HG03064 (cell line): ENCODE measurements around the gene RGS6.

Source experiments
- ATAC-seq: cut with Tn5 transposase; IDR thresholded peaks from one replicate; pipeline ENCODE4 v1.9.1; 2021; ENCODE audit warnings: low read depth; ENCODE audit not compliant: unreplicated experiment

The RGS6 gene

DNA sequence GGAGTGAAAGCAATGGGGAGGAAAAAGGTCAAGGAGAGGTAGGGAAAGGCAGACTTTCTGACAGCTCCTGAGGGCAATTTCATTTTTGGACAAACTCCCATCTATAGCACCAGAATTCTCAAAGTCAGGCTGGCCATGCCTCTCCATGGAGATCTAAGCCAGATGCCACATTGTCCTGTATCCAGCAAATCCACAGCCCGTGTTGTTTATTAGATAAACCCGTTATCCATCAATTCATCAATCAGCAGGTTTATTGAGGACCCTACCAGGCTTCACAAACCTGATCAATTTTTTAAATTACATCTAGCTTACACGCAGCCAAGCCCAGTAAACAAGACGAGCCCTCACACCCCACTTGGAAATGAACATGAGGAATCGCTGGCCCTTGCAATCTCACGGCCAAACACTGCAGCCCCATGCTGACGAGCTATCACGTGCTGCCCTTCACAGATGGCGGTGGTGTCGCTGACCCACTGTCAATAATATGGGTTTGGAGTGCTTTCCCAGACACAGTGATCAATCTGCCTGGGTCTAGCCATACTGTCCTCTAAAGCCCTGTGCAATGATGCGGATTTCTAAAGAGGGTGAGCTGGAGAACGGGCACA is 628.8 kb downstream of the RGS6 start:
- no peak for ATAC-seq

DNA sequence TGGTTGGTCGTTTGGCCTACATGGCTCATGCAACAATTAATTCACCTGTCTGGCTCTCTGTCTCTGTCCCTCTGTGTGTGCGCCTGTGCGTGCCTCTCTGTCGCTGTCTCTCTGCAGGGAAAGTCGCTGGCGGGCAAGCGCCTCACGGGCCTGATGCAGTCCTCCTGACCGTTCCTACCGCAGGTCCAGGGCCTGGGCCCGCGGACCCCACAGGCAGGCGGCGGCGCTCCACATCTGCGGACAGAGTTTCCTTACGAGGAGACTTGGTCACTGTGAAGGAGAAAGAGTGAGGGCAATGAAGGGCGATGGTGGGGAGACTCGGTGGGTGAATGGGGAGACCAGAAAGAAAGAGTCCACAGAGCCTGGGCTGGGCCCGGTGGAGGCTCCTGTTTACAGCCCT is 630.1 kb downstream of the RGS6 start:
- ATAC-seq = no peak

DNA sequence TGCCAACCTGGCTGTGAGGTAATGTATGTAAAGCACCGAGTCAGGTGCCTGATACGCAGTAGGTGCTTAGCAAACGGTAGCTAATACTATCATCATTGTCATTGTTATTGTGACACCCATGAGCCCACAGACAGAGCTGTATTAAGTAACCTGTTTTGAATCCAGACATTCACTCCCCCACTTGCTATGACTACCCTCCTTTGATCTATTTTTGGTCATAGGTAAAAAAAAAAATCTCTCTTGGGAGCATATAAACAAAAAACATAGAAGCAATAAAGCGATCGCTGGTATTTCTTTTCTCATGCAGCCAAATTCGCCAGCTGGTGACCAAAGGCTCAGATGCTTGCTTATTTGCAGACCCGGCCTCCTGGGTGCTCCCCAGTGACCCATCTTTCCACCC is 631.4 kb downstream of the RGS6 start:
- no peak for ATAC-seq

DNA sequence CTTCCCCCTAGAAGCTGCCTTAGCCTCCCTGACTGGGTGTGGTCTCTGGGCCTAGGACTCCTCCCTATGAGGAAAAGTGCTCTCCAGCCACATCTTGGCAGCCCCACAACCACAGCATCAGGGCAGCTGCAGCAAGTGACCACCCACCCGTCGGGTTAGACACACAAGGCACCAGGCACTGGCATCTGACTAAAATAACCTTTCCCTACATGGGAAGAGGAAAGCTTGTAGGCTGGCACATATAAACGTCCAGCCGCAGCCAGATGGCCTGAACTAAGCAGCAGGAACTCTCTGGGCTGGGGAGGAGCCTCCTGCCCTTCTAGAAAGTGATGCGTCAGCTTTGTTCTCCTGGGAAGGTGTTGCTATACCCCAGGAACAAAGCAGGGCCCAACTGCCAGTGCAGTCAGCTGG is 632.9 kb downstream of the RGS6 start:
- ATAC-seq = no peak

DNA sequence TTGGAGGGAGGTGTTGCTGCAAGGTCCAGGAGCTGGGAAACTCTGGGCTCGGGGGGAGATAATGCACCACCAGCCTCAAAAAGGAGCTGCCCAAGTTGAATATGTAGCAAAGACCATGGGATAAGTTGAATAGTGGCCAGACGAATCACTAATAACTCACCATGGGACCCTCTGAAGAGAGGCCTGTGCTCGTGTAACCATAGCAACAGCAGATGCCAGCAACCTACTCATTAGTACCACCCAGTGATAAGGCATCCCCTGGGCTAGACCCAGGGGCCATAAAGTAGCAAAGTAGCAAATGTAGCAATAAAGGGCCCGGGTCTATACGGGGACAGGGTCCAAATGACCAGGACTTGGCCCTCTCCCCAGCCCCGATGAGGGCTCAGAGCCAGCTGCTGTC is 633.7 kb downstream of the RGS6 start:
- no peak for ATAC-seq

DNA sequence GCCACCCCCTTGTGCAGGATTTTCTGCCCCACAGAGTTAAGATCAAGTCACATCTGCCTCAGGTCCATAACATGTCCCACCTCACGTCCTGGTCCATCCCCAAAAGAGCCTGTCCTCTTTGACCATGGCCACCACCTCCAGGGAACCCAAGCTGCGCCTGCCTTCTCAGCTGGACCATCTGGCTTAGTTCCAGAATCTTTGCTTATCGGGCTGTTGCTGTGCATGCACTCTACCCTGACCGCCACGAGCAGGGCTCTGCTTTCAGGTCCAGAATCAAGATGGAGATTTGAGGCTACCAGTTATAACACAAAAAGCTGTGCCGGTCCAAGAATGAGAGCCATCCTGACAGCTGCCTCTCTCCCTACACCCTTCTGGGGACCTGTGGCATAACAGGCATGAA is 635.0 kb downstream of the RGS6 start:
- ATAC-seq = no peak

DNA sequence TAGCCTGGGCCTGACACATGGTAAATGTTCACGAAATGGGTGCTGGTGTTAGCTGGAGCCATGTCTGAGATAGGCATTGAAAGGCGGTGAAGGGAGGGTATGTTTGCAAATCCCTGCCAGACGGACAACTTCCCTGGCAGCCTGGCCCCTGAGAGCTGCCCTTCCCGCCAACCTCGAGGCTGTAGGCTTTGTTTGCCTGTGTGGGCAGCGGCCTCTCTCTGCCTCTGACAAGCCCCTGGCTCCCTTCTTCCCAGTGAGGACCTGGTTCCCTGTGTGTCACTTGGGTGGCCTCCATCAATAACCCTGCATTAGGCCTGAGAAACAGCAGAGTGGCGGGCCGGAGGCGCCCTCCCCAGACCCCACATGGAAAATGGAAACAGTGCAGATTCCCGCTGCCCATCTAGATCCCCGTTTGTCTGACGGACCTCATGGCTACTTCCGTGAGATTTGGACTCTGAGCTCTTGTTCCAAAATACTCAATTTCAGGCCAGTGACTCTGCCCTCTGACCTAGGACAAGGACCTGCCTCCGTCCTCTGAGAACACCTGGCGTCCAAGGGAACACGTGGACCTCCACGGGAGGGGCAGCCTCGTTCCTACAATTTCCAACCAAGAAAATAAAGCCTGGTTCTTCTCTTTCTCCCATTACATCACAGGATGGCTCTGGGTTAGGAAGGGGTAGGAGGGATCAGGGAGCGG is 636.2 kb downstream of the RGS6 start:
- ATAC-seq = no peak

DNA sequence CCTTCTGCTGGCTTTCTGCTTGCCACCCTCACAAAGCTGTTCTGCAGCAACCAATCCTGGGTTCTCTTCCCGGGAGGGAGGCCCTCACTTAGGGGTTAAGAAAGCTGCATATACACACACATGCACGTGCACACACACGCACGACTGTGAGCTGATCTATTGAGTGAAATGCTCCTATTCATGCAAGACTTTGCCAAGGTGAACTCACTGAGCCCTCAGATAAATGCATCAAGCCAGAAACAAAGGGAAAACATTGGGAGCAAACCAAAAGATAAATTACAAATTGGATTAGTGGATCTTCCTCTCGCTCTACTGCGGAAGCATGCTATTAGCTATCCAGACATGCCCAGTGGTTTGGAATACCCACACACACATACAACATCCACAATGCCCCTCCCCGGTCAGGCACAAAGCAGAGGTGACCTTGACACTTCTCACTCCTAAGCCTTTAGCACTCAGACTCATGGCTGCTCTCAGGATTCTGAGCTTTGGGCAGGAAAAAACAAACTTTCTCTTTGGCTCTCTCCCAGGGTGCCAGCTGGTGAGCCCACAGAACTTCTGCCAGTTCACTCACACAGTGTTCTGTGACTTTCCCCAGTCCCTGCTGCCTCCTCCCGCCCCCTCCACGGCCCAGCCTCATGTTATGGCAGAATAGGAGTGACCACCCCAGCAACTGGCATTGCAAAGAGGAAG is 641.6 kb downstream of the RGS6 start:
- no peak for ATAC-seq

DNA sequence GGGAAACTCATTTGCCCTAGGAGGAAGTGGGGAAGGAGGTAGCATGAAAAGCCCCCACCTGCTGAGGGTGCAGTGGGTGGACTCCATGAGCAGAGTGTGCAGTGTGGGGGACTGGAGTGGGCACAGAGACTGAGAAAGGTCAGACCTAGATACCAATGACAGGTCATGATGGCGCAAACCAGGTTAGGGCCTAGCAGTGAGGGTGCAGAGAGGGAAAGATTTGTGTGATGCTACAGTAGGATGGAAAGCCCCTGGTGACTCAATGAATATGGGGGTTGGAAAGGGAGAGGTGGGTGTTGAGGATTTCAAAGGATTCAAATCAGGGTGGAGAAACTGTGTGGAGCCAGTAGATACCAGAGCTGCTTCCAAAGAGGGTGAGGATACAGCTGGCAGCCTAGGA is 642.5 kb downstream of the RGS6 start:
- no peak for ATAC-seq

DNA sequence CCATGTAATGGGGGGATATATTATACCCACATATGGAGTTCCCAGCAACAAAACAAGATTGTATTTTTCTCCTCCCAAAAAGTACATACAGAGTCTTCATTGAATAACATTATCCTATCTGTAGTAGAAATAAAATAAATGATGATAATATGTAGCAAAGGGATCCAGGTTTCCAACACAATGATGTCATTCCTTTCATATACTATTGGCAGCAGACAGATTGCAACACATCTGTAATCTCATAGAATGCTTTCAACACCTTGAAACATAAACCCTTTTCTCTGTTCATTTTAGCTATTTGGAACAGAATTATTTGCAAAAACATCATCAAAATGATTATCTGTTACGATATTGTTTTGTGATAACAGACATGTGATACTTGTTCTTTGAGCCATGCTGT is 644.0 kb downstream of the RGS6 start:
- no peak for ATAC-seq

DNA sequence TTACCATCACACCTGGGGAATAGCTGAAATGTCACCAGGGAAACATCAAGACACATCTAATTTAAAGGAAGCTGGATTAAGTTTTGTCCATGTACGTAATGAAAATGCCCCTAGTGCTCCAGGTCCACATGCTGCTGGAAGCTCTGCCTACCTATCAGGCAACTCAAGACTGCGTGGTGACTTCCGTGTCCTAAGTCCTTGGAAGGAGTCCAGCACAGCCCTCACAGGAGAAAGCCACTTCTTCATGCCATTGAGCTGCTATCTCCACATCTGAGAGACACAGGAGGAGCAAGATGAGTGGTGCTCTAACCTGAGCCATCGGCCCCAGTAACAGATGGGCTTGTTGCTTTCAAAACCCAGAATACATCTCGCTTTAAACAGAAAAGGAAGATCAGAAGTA is 645.3 kb downstream of the RGS6 start:
- ATAC-seq = no peak

DNA sequence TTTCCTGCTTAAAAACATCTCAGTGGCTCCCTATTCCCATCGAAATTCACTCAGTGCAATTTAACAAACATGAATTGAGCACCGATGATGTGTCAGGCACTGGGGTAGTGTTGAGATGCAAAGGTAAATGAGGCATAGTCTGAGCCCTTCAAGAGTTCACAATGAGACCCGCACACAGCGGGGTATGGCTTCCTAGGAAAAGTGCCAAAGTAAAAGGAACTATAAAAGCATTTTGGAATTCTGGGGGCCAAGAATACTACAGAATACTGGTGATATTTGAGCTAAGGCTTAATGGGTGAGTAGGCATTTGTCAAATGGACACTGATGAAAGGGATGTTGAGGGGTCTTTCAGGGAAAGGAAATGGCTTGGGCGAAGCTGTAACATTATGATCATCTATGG is 646.3 kb downstream of the RGS6 start:
- no peak for ATAC-seq

DNA sequence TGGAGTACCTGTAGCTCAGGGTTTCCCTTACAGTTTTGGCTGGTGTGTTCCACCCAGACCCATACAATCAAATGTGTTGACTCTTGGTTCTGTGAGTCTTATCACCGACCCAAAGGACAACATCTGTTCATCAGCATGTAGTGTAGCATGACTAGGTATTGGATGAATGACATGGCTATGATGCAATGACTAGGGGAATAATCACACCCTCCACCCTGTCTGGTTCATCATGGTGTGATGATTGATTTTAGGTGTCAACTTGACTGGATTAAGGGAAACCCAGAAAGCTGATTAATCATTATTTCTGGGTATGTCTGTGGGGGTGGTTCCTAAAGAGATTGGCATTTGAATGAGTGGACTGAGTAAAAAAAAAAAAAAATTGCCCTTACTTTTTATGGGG is 650.4 kb downstream of the RGS6 start:
- no peak for ATAC-seq

DNA sequence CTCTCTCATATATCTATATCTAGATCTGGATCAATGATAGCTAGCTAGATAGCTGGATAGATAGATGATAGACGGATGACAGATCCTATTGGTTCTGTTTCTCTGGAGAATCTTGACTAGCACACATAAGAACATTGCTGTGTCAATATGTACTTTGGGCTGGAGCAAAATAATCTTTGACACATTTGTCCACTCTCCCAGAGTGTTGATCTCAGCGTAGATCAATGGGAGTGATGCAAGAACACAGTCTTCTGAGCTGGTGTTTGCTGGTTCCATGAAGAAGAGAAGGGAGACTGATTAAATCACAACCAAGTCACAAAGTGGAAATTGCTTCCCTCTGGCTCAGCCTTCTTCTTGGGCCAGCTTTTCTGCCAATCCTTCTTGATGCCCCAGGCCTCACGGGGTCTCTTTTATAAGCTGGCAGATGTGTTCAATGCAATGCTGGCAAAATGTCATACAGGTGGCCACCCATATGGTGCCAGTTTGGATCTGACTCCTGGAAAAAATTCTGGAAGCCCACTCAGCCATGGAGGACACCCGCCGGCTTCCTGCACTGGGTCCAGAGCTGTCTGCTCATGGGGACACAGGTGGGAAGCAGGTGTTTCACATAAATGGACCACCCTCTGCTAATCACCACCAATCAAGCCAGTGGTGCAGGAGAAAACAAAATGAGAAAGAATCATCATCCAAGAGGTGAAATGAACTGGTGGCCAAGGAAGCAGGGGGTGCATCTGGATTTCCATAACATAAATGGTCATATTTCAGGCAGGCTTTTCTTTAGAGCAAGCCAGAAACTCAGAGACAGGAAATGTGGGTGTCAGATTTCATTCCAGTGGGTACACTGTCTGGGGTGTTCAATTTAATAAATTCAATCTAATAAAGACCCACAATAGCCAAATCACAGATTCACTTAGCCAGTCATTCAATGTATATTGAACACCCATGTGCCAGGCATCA is 651.4 kb downstream of the RGS6 start:
- ATAC-seq = no peak

DNA sequence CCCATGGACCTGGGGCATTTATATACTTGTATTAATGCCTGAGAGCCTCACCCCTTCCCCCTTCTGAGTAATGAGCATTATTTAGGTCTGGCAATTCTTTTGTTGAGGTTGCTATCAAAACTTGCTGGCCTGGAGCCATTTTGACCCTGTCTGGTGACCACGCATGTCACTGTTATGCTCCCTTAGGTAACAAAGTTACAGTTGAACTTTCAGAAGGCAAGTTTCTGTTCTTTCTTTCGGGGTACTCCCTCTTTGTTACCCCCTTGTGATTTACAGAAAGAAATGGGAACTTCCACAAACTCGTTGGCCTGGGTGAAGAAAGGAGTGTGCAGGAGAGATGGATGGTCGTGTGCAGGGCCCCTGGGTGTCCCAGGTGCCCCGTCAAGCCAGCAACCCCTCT is 656.3 kb downstream of the RGS6 start:
- ATAC-seq = no peak

DNA sequence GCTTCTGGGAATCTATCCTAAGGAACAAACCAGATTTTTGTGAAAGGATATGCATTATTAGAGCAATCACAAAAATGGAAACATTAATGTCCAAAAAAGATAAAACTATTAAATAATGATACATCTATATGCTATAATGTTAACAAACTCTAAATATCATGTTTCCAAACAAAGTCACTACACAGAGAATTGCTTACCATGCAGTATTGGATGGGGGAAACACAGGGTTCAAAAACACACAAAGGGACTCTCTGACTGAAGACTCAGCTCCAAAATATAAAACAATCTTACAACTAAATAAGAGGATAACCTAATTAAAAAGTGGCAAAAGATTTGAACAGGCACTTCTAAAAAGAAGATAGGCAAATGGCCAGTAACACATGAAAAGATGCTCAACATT is 657.4 kb downstream of the RGS6 start:
- ATAC-seq = no peak

DNA sequence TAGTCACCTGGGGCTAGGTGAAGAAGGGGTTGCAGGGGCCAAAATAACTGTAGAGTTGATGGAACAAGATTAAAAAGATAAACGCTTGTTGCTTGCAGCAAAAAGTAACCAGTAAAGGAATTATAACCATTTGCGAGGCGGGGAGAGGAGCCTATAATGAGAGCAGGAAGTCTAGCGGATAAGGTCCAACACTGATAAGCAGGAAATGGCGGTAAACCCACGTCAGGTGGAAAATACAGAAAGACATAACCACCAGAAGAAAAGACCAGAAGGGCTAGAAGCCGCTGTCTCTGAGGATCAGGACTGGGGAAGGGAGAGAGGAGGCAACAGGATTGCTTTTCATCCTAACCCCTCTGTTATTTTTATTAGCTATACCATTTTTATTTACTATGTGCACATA is 658.3 kb downstream of the RGS6 start:
- no peak for ATAC-seq

DNA sequence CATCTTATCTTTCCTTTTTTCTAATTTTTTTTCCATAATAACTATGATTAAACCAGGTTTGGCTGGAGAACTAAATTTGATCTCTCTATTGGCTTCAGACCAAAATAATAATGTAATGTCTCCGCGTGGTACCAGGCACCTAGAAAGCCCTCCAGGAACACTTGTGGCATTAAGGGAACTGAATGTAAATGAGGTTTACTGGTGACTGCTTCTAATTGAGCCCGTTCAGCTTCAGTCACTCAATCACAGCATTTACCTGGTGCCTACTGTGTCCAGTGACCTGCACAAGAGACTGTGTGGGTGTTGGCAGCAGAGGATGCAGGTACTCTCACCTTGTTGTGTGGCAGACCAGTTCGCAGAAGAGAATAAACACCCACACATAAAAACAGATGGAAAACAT is 659.2 kb downstream of the RGS6 start:
- no peak for ATAC-seq

DNA sequence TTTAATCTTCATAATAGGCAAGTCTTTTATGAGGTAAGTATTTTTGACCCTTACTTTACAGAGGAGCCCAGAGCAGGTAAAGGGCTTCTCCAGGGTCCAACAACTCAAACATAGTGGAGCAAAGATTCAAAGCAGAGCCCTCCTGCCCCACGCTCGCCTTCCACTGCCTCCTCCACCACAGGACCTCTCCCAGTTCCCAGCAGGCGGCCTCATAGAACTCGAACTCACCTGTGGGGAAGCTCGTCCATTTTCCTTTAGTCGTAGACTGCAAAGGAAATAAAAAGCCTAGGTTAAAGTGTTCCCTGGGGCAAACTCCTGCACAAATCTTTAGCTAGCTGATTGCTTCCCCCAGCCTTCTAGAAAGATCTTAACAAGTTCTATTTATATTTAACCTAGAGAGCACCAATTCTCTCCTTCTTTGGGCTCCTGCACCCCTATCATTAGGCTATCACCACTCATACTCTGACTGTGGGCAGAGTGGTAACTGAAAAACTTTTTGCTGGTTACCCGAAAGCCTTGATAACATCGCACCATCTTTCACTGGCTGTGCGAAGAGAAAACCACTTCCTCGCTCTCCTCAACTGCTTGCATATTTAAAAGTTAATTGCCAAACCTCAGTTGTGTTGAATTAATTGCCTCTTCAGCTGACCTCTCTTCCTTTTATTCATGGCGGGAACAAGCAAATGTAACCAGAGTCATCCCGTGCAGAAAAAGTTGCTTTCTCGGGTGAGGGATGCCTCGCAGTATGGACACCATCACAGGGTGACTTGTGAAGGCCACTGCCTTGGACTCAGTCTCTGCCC is 662.1 kb downstream of the RGS6 start:
- peak; percentile 81 for ATAC-seq

DNA sequence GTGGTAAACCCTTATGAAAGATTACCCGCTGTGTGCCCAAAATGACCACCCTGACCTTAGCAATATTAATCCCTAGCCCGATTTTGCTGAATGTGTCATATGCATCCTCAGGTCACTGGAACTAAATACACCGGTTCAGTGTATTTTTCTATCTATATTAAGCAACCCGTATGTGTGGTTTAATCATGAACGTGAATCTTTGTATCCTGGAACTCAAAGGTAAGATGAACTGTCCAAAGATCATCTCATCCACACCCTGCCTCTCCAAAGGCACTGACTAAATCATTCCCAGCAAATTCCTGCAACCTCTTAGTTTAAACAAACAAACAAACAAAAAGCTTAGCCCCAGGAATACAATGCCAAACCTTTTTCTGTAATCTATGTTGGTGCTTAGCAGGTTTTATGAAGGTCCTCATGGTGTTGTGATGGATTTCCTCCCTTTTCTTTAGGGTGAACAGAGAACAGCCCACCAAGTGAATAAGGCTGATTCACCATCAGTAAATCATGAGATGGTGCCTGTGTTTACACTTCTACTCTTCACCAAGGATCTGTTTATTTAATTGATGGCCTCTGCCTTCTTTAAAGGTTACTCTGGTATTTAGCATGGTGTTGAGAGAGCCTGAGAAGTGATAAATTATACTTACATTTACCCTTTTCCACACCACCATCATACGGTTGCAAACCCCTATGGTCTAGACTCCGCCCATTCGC is 663.1 kb downstream of the RGS6 start:
- no peak for ATAC-seq
